Measurements from ENCODE around the gene MRPS11.

MRPS11 gene

GRCh38 chr15:88509321-88509720 is 41.8 kb downstream of the MRPS11 start:
- H3K36me3 ChIP-seq (ENCODE audit: low read depth) = peaks cover 13% of the 10 kb centered on the region
- no peaks in the 10 kb centered on the region for H3K4me1 ChIP-seq (ENCODE audit: insufficient read depth, poor library complexity, severe bottlenecking)
- no peak for TF ChIP-seq CTCF (IDR thresholded peaks at IDR 0.05; ENCODE audit: poor library complexity, severe bottlenecking)
- DNase-seq (ENCODE audit: low spot score) (no peak), ATAC-seq (ENCODE audit: low read depth) (no peak)
- no peaks in the 10 kb centered on the region for H3K27me3 ChIP-seq (ENCODE audit: insufficient read depth, poor library complexity, severe bottlenecking)
- no peak overlapping the region for H3K4me3 ChIP-seq (ENCODE audit: severe bottlenecking)
- no peak overlapping the region for H3K27ac ChIP-seq (ENCODE audit: poor library complexity, severe bottlenecking)
- no peaks in the 10 kb centered on the region for H3K9me3 ChIP-seq (ENCODE audit: severe bottlenecking)

DNA sequence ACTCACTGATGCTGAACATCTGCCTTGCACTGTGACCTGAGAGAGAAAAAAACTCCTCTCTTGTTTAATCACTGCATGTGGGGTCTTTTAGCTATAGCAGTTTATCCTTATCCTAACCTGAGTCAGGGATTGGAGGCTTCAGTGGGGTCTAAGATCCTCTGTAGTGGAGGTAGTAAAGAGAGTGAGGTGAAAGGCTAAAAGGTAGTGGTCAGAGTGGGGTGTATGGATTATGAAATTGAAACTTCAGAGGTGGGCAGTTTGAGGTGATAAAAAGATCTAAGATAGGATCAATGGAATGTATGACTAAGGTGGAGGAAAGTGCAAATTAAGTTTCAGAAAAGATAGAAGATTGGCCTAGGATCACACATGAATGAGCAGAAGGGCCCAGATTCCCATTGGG is 42.5 kb downstream of the MRPS11 start:
- ATAC-seq (ENCODE audit: low read depth) (no peak), DNase-seq (ENCODE audit: low spot score) (no peak)
- TF ChIP-seq CTCF (IDR thresholded peaks at IDR 0.05; ENCODE audit: poor library complexity, severe bottlenecking) = no peak
- Histone ChIP-seq H3K27me3 (ENCODE audit: insufficient read depth, poor library complexity, severe bottlenecking) (no peaks in the 10 kb centered on the region), H3K4me3 (ENCODE audit: severe bottlenecking) (no peak overlapping the region), H3K36me3 (ENCODE audit: low read depth) (peaks cover 17% of the 10 kb centered on the region), H3K27ac (ENCODE audit: poor library complexity, severe bottlenecking) (no peak overlapping the region), H3K9me3 (ENCODE audit: severe bottlenecking) (no peaks in the 10 kb centered on the region), H3K4me1 (ENCODE audit: insufficient read depth, poor library complexity, severe bottlenecking) (no peaks in the 10 kb centered on the region)

DNA sequence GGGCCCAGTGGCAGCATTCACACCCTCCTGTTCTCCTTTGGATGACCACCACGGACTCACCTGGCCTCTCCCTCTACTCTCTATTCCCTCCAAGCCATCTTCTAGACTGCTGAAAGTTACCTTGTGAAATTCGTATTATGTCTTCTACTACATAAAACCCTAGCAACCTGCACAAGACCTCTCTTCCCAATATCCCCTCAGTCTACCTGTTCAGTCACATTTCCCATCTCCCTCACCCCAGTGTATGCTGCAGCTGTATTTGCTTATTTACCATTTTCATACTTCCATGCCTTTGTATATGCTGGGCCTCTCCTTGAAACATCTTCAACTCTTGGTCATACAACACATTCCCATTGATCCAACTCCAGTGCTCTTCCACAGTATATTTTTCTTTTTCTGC is 43.7 kb downstream of the MRPS11 start:
- no peak for TF ChIP-seq CTCF (IDR thresholded peaks at IDR 0.05; ENCODE audit: poor library complexity, severe bottlenecking)
- Histone ChIP-seq H3K27me3 (ENCODE audit: insufficient read depth, poor library complexity, severe bottlenecking) (no peaks in the 10 kb centered on the region), H3K4me1 (ENCODE audit: insufficient read depth, poor library complexity, severe bottlenecking) (no peaks in the 10 kb centered on the region), H3K27ac (ENCODE audit: poor library complexity, severe bottlenecking) (no peak overlapping the region), H3K9me3 (ENCODE audit: severe bottlenecking) (no peaks in the 10 kb centered on the region), H3K4me3 (ENCODE audit: severe bottlenecking) (no peak overlapping the region), H3K36me3 (ENCODE audit: low read depth) (peaks cover 17% of the 10 kb centered on the region)
- ATAC-seq (ENCODE audit: low read depth) (no peak), DNase-seq (ENCODE audit: low spot score) (no peak)

- Histone ChIP-seq H3K4me3 (ENCODE audit: severe bottlenecking) (no peak overlapping the region), H3K9me3 (ENCODE audit: severe bottlenecking) (no peaks in the 10 kb centered on the region), H3K4me1 (ENCODE audit: insufficient read depth, poor library complexity, severe bottlenecking) (no peaks in the 10 kb centered on the region), H3K27ac (ENCODE audit: poor library complexity, severe bottlenecking) (no peak overlapping the region), H3K36me3 (ENCODE audit: low read depth) (peaks cover 17% of the 10 kb centered on the region), H3K27me3 (ENCODE audit: insufficient read depth, poor library complexity, severe bottlenecking) (no peaks in the 10 kb centered on the region)
- no peak for TF ChIP-seq CTCF (IDR thresholded peaks at IDR 0.05; ENCODE audit: poor library complexity, severe bottlenecking)
- DNase-seq (ENCODE audit: low spot score) (no peak), ATAC-seq (ENCODE audit: low read depth) (no peak)
Observed at GRCh38 chr15:88512078-88512477, 44.6 kb downstream of the MRPS11 start.

DNA sequence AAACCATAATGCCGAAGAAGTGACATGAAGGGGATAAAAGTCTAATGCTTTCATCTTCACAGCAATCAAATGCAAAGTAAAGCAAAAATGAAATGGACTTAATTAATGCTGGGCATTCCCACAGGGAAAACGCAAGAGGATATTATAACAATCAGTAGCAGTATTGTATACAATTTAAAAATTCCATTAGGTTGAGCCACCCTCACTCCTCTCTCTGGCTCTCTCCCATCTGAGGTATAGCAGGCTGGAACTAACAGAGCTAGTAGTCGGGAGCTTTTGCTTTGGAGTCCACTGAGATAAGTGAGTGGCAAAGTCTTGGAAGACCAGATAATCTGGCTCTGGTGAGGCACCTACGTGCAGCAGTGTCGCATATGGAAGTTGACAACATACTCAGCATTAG is 45.1 kb downstream of the MRPS11 start:
- peaks cover 17% of the 10 kb centered on the region for H3K36me3 ChIP-seq (ENCODE audit: low read depth)
- no peaks in the 10 kb centered on the region for H3K27me3 ChIP-seq (ENCODE audit: insufficient read depth, poor library complexity, severe bottlenecking)
- ATAC-seq (ENCODE audit: low read depth) (peak; percentile 33; the same call in 1 of the 3 replicates), DNase-seq (ENCODE audit: low spot score) (no peak)
- no peak overlapping the region for H3K4me3 ChIP-seq (ENCODE audit: severe bottlenecking)
- H3K9me3 ChIP-seq (ENCODE audit: severe bottlenecking) = no peaks in the 10 kb centered on the region
- no peak for TF ChIP-seq CTCF (IDR thresholded peaks at IDR 0.05; ENCODE audit: poor library complexity, severe bottlenecking)
- H3K4me1 ChIP-seq (ENCODE audit: insufficient read depth, poor library complexity, severe bottlenecking) = no peaks in the 10 kb centered on the region
- no peak overlapping the region for H3K27ac ChIP-seq (ENCODE audit: poor library complexity, severe bottlenecking)

All from RWPE2 (cell line).